GM12878 (cell line): ENCODE measurements around the gene MLST8. TPM values are rescaled to one million over a fixed set of nuclear protein-coding genes. Genes with fewer than 3 reads are reported as not detected.

Source experiments
- ATAC-seq: fragments of 200-7000 bp; cut with Tn5 transposase; 3 replicates; pipeline ENCODE4 v1.9.1; 2020; ENCODE audit warnings: mild to moderate bottlenecking, moderate library complexity
- BruUV-seq: library from RNA; stranded (reverse); fragments of 400-500 nt; replicated peaks from 2 replicates; lab custom pipeline; 2021; lab: Mats Ljungman, UMichigan
- CTCF ChIA-PET: fragments of 300-600 bp; sonication (Branson Sonifier 250); formaldehyde crosslinking; extraction: SDS; loops from one replicate; lab custom pipeline; 2021; ENCODE audit warnings: inconsistent platforms; lab: Yijun Ruan, JAX
- POLR2A ChIA-PET: fragments of 350-600 bp; formaldehyde crosslinking; extraction: SDS; loops from one replicate; lab custom pipeline; 2021; ENCODE audit warnings: inconsistent platforms; lab: Charles Lee
- RAD21 ChIA-PET: fragments of 300-600 bp; sonication (Branson Sonifier 250); formaldehyde crosslinking; loops from one replicate; lab custom pipeline; 2023; ENCODE audit warnings: antibody characterized with exemption; ENCODE audit not compliant: unreplicated experiment; lab: Charles Lee
- SMC1A ChIA-PET: fragments of 300-600 bp; sonication (Branson Sonifier 250); formaldehyde crosslinking; loops from one replicate; lab custom pipeline; 2023; ENCODE audit not compliant: unreplicated experiment, uncharacterized antibody; lab: Charles Lee
- DNase-seq: peaks from one replicate; pipeline ENCODE4 v3.0.0-alpha.2; 2011; ENCODE audit warnings: low read depth, low spot score
- FAIRE-seq: peaks from 3 replicates; lab custom pipeline; 2011; peaks lifted over from hg19 to GRCh38; lab: Jason Lieb, UNC
- H2AFZ ChIP-seq: 2 replicates; pipeline ENCODE4 v1.6.0; 2011; ENCODE audit warnings: low read depth, low read length, control low read depth; ENCODE audit not compliant: control insufficient read depth
- H3K27ac ChIP-seq: 2 replicates; pipeline ENCODE4 v1.5.1; 2011; ENCODE audit warnings: control low read depth; ENCODE audit not compliant: control insufficient read depth, insufficient read depth
- H3K27me3 ChIP-seq, 2 experiments: replicated peaks in 1 of 2; 2 replicates each; pipeline versions ENCODE4 v1.6.0 to v1.6.1; 2011; ENCODE audit warnings: low read length in 1 of 2; ENCODE audit not compliant: control insufficient read depth in 2 of 2, insufficient read depth in 2 of 2
- H3K36me3 ChIP-seq, 2 experiments: 2 replicates each; pipeline ENCODE4 v1.5.1; 2011; ENCODE audit warnings: low read length in 1 of 2; ENCODE audit not compliant: control insufficient read depth in 2 of 2, insufficient read depth in 2 of 2
- H3K4me1 ChIP-seq: 2 replicates; pipeline ENCODE4 v1.6.1; 2011; ENCODE audit warnings: mild to moderate bottlenecking, low read length, moderate library complexity, mixed read lengths; ENCODE audit not compliant: control insufficient read depth, insufficient read depth
- H3K4me2 ChIP-seq: 2 replicates; pipeline ENCODE4 v1.6.0; 2011; ENCODE audit warnings: control low read depth; ENCODE audit not compliant: control insufficient read depth, insufficient read depth
- H3K4me3 ChIP-seq: fragments of 200-600 bp; sonication (generic); 2 replicates; pipeline ENCODE4 v1.5.1; 2016
- H3K79me2 ChIP-seq: 2 replicates; pipeline ENCODE4 v1.6.0; 2011; ENCODE audit warnings: low read length; ENCODE audit not compliant: control insufficient read depth, insufficient read depth
- H3K9ac ChIP-seq: 2 replicates; pipeline ENCODE4 v1.8.0; 2011; ENCODE audit warnings: low read length, control low read depth, mixed read lengths; ENCODE audit not compliant: control insufficient read depth, insufficient read depth
- H3K9me3 ChIP-seq: replicated peaks from 3 replicates; pipeline ENCODE4 v1.5.1; 2011; ENCODE audit warnings: mild to moderate bottlenecking, low read length; ENCODE audit not compliant: control insufficient read depth, insufficient read depth
- H4K20me1 ChIP-seq: 2 replicates; pipeline ENCODE4 v1.6.0; 2011; ENCODE audit not compliant: control insufficient read depth, insufficient read depth
- CREB1 ChIP-seq: IDR thresholded peaks from 2 replicates; pipeline ENCODE4 v1.6.1; 2012; ENCODE audit warnings: low read depth, mild to moderate bottlenecking, inconsistent platforms
- FOS ChIP-seq: IDR thresholded peaks from 3 replicates; pipeline ENCODE4 v1.6.1; 2011; ENCODE audit warnings: borderline replicate concordance; ENCODE audit not compliant: insufficient read length; ENCODE audit errors: extremely low read depth
- FOXM1 ChIP-seq: IDR thresholded peaks from 2 replicates; pipeline ENCODE4 v1.6.1; 2012; ENCODE audit warnings: low read depth, mild to moderate bottlenecking, inconsistent platforms, low read length, moderate library complexity
- MXI1 ChIP-seq: fragments of 150-350 bp; IDR thresholded peaks from 2 replicates; pipeline ENCODE4 v1.6.1; 2011; ENCODE audit warnings: low read depth, mild to moderate bottlenecking, inconsistent platforms, low read length, improper control_type of control experiment
- POLR2A ChIP-seq: IDR thresholded peaks from 2 replicates; pipeline ENCODE4 v1.6.1; 2011; ENCODE audit warnings: low read depth, mild to moderate bottlenecking, low read length
- RAD51 ChIP-seq: fragments of 450-650 bp; IDR thresholded peaks from 2 replicates; pipeline ENCODE4 v1.6.1; 2016; ENCODE audit warnings: moderate library complexity, mild to moderate bottlenecking, inconsistent platforms
- RCOR1 ChIP-seq: conservative IDR thresholded peaks from 2 replicates; pipeline ENCODE4 v1.6.1; 2012; ENCODE audit warnings: low read depth, low read length, improper control_type of control experiment
- SIN3A ChIP-seq: IDR thresholded peaks from 2 replicates; pipeline ENCODE4 v1.6.1; 2012; ENCODE audit warnings: low read depth, low read length, improper control_type of control experiment
- SMARCA5 ChIP-seq: fragments of 450-650 bp; IDR thresholded peaks from 2 replicates; pipeline ENCODE4 v1.6.1; 2017; ENCODE audit warnings: mild to moderate bottlenecking
- SUPT20H ChIP-seq: IDR thresholded peaks from 2 replicates; pipeline ENCODE4 v1.6.1; 2011; ENCODE audit warnings: low read depth, mild to moderate bottlenecking, low read length, moderate library complexity, borderline replicate concordance; ENCODE audit not compliant: control insufficient read depth
- USF1 ChIP-seq: IDR thresholded peaks from 2 replicates; pipeline ENCODE4 v1.6.1; 2011; ENCODE audit warnings: borderline replicate concordance, low read depth, mild to moderate bottlenecking, moderate library complexity, mixed read lengths, low read length; ENCODE audit not compliant: insufficient read depth; ENCODE audit errors: extremely low read length
- ZBED1 ChIP-seq: IDR thresholded peaks from 2 replicates; pipeline ENCODE4 v1.6.1; 2016; ENCODE audit warnings: borderline replicate concordance
- WGBS: methylation state at CpG from one replicate; pipeline ENCODE4 v1.1.6; 2016; ENCODE audit warnings: low lambda C conversion rate; ENCODE audit not compliant: insufficient replicate concordance, insufficient coverage; ENCODE audit errors: missing lambda C conversion rate; 5-methylcytosine and 5-hydroxymethylcytosine counted together
- in situ Hi-C: fragments of 300-500 bp; cut with MboI; formaldehyde crosslinking; loops from 9 replicates; pipeline ENCODE4 v1.14.3; 2018; ENCODE audit warnings: mixed read lengths
- intact Hi-C: fragments of 100-400 bp; cut with micrococcal nuclease; formaldehyde crosslinking; loops from one replicate; pipeline ENCODE4 v1.14.2; 2022; ENCODE audit not compliant: unreplicated experiment
- polyA plus RNA-seq, 11 experiments: library from polyadenylated mRNA; depleted of rRNA in 4 of 11; unstranded in 6 of 11; stranded (reverse) in 5 of 11; fragments of >200 nt; fragmentation: Nextera tagmentation in 4 of 11; fragmentation: Illumina TruSeq in 1 of 11; extraction: Ambion mirVana in 4 of 11; extraction: Trizol in 1 of 11; gene quantifications; 1 replicate in 1 of 11; 2 replicates in 10 of 11; pipeline versions ENCODE4 v1.2.1 to v1.2.3, GENCODE V29; 2011 to 2016; ENCODE audit warnings: inconsistent platforms in 2 of 11, missing spikeins in 2 of 11, low read depth in 1 of 11
- total RNA-seq, 4 experiments: library from RNA; depleted of rRNA in 3 of 4; stranded (reverse); fragments of >200 nt in 3 of 4; fragmentation: Illumina TruSeq in 1 of 4; extraction: Trizol in 1 of 4; gene quantifications; 2 replicates each; pipeline versions ENCODE4 v1.2.1 to v1.2.3, GENCODE V29; 2013 to 2021
- TF ChIP-seq, protein P1 (sequence below): fragments of 450-650 bp; conservative IDR thresholded peaks from 2 replicates; pipeline ENCODE4 v1.6.1; 2017; ENCODE audit warnings: mild to moderate bottlenecking, moderate library complexity

The MLST8 gene
- total and polyA plus RNA-seq, 10 of the 15 experiments (the other 5 are each of a cell fraction or from before 2014, with no cell fraction given): 1.0 to 114 (median 64.2) TPM

GRCh38 chr16:2235695-2236336 lies 30.6 kb downstream of the MLST8 start:
- no TSS peak for BruUV-seq
- H3K4me1 ChIP-seq: no peaks in the 10 kb centered on the region
- H3K27ac ChIP-seq: no peak overlapping the region
- H3K4me2 ChIP-seq: no peak overlapping the region
- intact Hi-C loops: no loop called here
- peaks cover 0 to 31% of the 10 kb centered on the region in 2 experiments; a peak in 3 of 4 replicates for H3K36me3 ChIP-seq
- no peaks in the 10 kb centered on the region for H3K27me3 ChIP-seq
- no peak overlapping the region for H3K4me3 ChIP-seq
- no peaks in the 10 kb centered on the region for H3K79me2 ChIP-seq
- no peaks in the 10 kb centered on the region for H3K9me3 ChIP-seq
- POLR2A ChIA-PET: no interaction called here
- no peak overlapping the region for H2AFZ ChIP-seq
- ATAC-seq: no peak
- WGBS: 92% methylated on average over 16 of the region's 19 CpGs
- SMC1A ChIA-PET: no interaction called here
- RAD21 ChIA-PET: no interaction called here
- no peak for FAIRE-seq
- TF ChIP-seq POLR2A (0 out of 2 replicates have a peak, but pooled peaks have one; percentile 2), SMARCA5 (no peak)
- TF ChIP-seq, all 136 proteins: peak for 1
- no peak for DNase-seq
- CTCF ChIA-PET: no interaction called here
- in situ Hi-C loops: no loop called here
- no peak overlapping the region for H3K9ac ChIP-seq
- H4K20me1 ChIP-seq: no peaks in the 10 kb centered on the region

- TF ChIP-seq RCOR1: no peak
- no peak for TF ChIP-seq SUPT20H
- no peak for TF ChIP-seq FOXM1
- TF ChIP-seq, protein P1, sequence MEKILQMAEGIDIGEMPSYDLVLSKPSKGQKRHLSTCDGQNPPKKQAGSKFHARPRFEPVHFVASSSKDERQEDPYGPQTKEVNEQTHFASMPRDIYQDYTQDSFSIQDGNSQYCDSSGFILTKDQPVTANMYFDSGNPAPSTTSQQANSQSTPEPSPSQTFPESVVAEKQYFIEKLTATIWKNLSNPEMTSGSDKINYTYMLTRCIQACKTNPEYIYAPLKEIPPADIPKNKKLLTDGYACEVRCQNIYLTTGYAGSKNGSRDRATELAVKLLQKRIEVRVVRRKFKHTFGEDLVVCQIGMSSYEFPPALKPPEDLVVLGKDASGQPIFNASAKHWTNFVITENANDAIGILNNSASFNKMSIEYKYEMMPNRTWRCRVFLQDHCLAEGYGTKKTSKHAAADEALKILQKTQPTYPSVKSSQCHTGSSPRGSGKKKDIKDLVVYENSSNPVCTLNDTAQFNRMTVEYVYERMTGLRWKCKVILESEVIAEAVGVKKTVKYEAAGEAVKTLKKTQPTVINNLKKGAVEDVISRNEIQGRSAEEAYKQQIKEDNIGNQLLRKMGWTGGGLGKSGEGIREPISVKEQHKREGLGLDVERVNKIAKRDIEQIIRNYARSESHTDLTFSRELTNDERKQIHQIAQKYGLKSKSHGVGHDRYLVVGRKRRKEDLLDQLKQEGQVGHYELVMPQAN: no peak
- TF ChIP-seq MXI1: no peak
- no peak for TF ChIP-seq CREB1
- TF ChIP-seq FOS: no peak
- no peak for TF ChIP-seq USF1
- TF ChIP-seq RAD51: no peak
- TF ChIP-seq SIN3A: no peak
- no peak; the same call in 1 of the 2 replicates for TF ChIP-seq ZBED1
- H3K9ac ChIP-seq: no peak within 1 kb of the TSS
- CTCF ChIA-PET: no interaction called here
- H3K36me3 ChIP-seq: peaks cover 0 to 28% of the 10 kb centered on the region in 2 experiments; a peak in 3 of 4 replicates
- FAIRE-seq (no peak), DNase-seq (no peak), ATAC-seq (peak; percentile 12; the same call in 1 of the 3 replicates)
- 64% methylated on average over 58 of the region's 64 CpGs for WGBS
- no peaks in the 10 kb centered on the region for H4K20me1 ChIP-seq
- BruUV-seq: no TSS peak
- no peaks in the 10 kb centered on the region for H3K9me3 ChIP-seq
- in situ Hi-C loops: no loop called here
- POLR2A ChIA-PET: no interaction called here
- RAD21 ChIA-PET: no interaction called here
- H3K27ac ChIP-seq: no peak within 1 kb of the TSS
- no peak within 1 kb of the TSS for H3K4me2 ChIP-seq
- H3K27me3 ChIP-seq: no peaks in the 10 kb centered on the region
- intact Hi-C loops: no loop called here
- H3K79me2 ChIP-seq: no peaks in the 10 kb centered on the region
- H2AFZ ChIP-seq: no peak within 1 kb of the TSS
- no peaks in the 10 kb centered on the region for H3K4me1 ChIP-seq
- no peak within 1 kb of the TSS for H3K4me3 ChIP-seq
- SMC1A ChIA-PET: no interaction called here
These were observed 31.3 kb downstream of the MLST8 start, which contains the start of gene DNASE1L2 for GRCh38 chr16:2236337-2237101. DNASE1L2 (plus strand) TSS chr16:2236444; CDS start chr16:2236817, 373 bp downstream.
